ENCODE results near the gene CCSAP.

Gene CCSAP

DNA sequence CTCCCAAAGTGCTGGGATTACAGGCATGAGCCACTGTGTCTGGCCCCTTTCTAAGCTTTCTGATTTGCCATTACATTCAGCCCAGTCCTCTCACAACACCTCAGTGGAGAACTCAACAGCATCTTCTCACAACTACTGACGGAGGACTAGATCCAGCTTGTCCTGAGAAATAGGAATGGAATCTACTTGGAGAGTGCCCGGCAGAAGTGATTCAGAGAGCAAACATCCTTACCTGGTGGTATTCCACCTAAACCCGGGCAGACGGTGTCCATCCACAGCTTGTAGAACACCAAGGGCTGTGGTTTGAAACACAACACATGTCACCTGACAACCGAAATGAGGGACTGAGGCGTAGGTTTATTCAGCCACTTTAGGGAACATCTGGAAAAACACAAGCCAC lies 28.8 kb upstream of the CCSAP start:
- peaks cover 0 to 6% (median under 1%) of the 10 kb centered on the region in 11 experiments; a peak in 6 of 22 replicates for H3K9me3 ChIP-seq (replicated peaks in 1 of 11)
- H3K36me3 ChIP-seq, result no peaks in the 10 kb centered on the region
- H3K27ac ChIP-seq, result no peak overlapping the region
- TF ChIP-seq Cebpa-rat (IDR thresholded peaks at IDR 0.05), result no peak
- H3K4me2 ChIP-seq, result peak overlapping the region in 9 of 11 experiments; percentile 63 to 81 (median 81); a peak in 17 of 22 replicates
- no peaks in the 10 kb centered on the region for H4K20me1 ChIP-seq
- no peak overlapping the region for H3K4me3 ChIP-seq
- H3K4me1 ChIP-seq, result peaks cover 11 to 57% (median 43%) of the 10 kb centered on the region in 10 experiments
- no peak overlapping the region for H3K9ac ChIP-seq
- peaks cover 0 to 11% (median 0%) of the 10 kb centered on the region in 11 experiments; a peak in 1 of 22 replicates for H3K27me3 ChIP-seq

DNA sequence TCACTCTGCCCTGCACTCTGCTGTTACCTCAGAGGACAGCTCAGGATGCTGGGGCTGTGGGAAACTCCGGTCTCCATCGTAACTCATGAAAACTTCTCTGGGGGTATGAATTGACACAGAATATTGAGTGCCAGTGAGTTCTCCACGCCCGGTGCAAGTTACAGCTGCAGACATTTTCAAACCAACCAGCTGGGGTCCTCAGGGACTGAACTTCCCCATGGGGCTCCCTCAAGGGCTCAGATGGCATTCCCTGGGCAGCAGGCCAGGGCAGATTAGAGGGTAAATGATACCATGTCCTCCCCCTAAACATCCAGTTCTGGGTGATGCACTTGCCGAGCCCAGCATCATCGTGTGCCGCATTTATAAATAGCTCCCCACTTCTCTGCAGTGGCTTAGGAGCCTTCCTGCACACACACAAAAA lies 27.8 kb upstream of the CCSAP start:
- no peaks in the 10 kb centered on the region for H4K20me1 ChIP-seq
- H3K9ac ChIP-seq, result peak overlapping the region in 4 of 11 experiments; percentile 5 to 30 (median 20); a peak in 2 of 22 replicates
- H3K4me2 ChIP-seq, result peak overlapping the region; percentile 63 to 81 (median 79)
- H3K27me3 ChIP-seq, result peaks cover 0 to 11% (median 0%) of the 10 kb centered on the region in 11 experiments; a peak in 1 of 22 replicates
- no peak for TF ChIP-seq Cebpa-rat (IDR thresholded peaks at IDR 0.05)
- H3K9me3 ChIP-seq (replicated peaks in 1 of 11), result peaks cover 8 to 16% (median 10%) of the 10 kb centered on the region in 11 experiments
- peaks cover 11 to 57% (median 43%) of the 10 kb centered on the region in 10 experiments for H3K4me1 ChIP-seq
- no peak overlapping the region for H3K27ac ChIP-seq
- peak overlapping the region in 4 of 10 experiments; percentile 14 to 31 (median 26); a peak in 6 of 20 replicates for H3K4me3 ChIP-seq
- H3K36me3 ChIP-seq, result no peaks in the 10 kb centered on the region

DNA sequence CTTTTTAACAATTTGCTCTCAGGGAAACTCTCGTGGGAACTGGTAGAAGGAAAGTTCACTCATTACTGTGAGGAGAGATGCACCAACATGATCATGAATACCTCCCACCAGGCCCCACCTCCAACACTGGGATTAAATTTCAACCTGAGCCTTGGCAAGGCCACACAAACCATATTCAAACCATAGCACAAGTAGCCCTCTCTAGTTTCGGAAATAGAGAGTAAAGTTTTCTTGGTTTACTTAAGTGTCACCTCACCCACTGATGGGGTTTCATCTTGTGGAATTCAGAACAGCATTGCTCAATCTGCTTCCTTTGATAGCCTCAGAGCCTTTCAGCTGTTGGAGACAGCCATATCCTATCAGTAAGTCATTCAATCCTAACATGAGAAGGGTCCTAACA lies 25.5 kb upstream of the CCSAP start:
- H3K4me2 ChIP-seq, result peak overlapping the region in 7 of 11 experiments; percentile 11 to 47 (median 33); a peak in 12 of 22 replicates

DNA sequence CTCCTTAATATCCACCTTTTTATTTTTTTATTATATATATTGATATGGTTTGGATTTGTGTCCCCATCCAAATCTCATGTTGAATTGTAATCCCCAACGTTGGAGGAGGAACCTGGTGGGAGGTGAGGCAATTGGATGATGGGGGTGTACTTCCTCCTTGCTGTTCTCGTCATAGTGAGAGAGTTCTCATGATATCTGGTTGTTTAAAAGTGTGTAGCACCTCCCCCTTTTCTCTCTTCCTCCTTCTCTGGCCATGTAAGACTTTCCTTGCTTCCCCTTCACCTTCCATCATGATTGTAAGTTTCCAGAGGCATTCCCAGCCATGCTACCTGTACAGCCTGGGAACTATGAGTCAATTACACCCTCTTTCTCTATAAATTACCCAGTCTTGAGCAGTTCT lies 22.7 kb upstream of the CCSAP start:
- no peak overlapping the region for H3K27ac ChIP-seq
- peaks cover 0 to 6% (median 0%) of the 10 kb centered on the region in 11 experiments; a peak in 1 of 22 replicates for H3K27me3 ChIP-seq
- peaks cover 4 to 39% (median 26%) of the 10 kb centered on the region in 10 experiments for H3K4me1 ChIP-seq
- H3K9ac ChIP-seq, result no peak overlapping the region
- H3K4me2 ChIP-seq, result no peak overlapping the region
- no peak overlapping the region for H3K4me3 ChIP-seq
- no peaks in the 10 kb centered on the region for H3K36me3 ChIP-seq
- TF ChIP-seq Cebpa-rat (IDR thresholded peaks at IDR 0.05), result no peak
- H4K20me1 ChIP-seq, result no peaks in the 10 kb centered on the region
- H3K9me3 ChIP-seq (replicated peaks in 1 of 11), result peaks cover 11 to 27% (median 19%) of the 10 kb centered on the region in 11 experiments

More for the DNA sequence above, 25.5 kb upstream of the CCSAP start:
- no peak for TF ChIP-seq Cebpa-rat (IDR thresholded peaks at IDR 0.05)
- peaks cover 11 to 27% (median 19%) of the 10 kb centered on the region in 11 experiments for H3K9me3 ChIP-seq (replicated peaks in 1 of 11)
- no peaks in the 10 kb centered on the region for H3K36me3 ChIP-seq
- H4K20me1 ChIP-seq, result no peaks in the 10 kb centered on the region
- H3K4me1 ChIP-seq, result peaks cover 11 to 67% (median 53%) of the 10 kb centered on the region in 10 experiments
- H3K9ac ChIP-seq, result no peak overlapping the region
- peaks cover 0 to 11% (median 0%) of the 10 kb centered on the region in 11 experiments; a peak in 1 of 22 replicates for H3K27me3 ChIP-seq
- H3K27ac ChIP-seq, result no peak overlapping the region
- no peak overlapping the region for H3K4me3 ChIP-seq

DNA sequence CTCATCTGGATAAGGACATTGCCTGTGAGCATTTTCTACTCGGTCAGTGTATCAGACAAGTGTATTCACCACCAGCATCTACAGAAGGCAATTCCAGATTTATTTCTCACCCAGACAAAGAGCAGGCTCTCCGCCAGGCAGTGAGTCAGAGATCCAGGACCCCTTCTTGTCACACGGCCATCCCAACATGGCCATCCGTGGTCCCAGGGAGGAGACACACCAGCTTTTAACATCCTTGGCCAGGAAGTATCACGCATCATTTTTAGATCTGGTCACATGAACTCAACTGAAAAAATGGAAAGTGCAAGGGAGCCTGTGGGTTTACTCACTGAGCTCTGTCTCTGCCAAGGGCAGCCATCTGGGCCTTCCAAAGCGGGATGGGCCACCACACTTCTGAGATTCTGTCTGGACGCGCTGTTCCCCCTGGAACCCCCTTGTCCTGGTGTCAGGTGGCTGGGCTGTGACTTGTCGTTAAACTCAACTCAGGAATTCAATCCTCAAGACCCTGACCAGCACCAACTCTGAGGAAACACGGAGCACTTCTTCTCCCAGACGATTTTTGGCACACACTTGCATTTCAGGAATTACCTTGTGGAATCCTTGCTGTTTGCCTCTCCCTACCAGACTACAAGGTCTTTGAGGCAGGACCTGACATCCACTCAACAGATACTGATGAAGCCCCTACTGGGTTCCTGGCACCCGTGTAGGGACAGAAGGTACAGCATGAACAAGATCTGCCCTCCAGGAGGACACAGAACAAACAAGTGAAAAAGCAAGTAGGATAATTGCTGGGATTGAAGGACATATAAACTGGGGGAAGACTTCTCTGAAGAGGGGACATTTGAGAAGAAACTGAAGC lies 21.6 kb upstream of the CCSAP start:
- Histone ChIP-seq H3K4me1 (peaks cover 0 to 28% (median 18%) of the 10 kb centered on the region in 10 experiments; a peak in 11 of 20 replicates), H3K4me2 (peak overlapping the region in 7 of 11 experiments; percentile 24 to 60 (median 38); a peak in 13 of 22 replicates), H3K27me3 (no peaks in the 10 kb centered on the region), H3K4me3 (no peak overlapping the region), H3K9me3 (replicated peaks in 1 of 11) (peaks cover 11 to 27% (median 19%) of the 10 kb centered on the region in 11 experiments), H3K27ac (no peak overlapping the region), H3K36me3 (no peaks in the 10 kb centered on the region), H3K9ac (no peak overlapping the region), H4K20me1 (no peaks in the 10 kb centered on the region)
- TF ChIP-seq Cebpa-rat (IDR thresholded peaks at IDR 0.05), result no peak

DNA sequence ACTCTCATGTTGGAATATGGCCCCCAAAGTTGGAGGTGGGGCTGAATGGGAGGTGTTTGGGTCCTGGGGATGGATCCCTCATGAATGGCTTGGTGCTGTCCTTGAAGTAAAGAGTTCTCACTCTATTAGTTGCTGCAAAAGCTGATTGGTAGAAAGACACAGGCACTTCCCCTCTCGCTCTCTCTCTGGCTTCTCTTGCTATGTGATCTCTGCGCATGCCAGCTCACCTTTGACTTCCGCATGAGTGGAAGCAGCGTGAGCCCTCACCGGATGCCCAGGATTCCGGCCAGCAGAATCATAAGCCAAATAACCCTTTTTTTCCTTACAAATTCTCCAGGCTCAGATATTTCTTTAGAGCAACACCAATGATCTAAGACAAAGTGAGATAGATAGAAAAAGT lies 20.9 kb upstream of the CCSAP start:
- peaks cover 11 to 27% (median 19%) of the 10 kb centered on the region in 11 experiments for H3K9me3 ChIP-seq (replicated peaks in 1 of 11)
- no peaks in the 10 kb centered on the region for H3K27me3 ChIP-seq
- no peak overlapping the region for H3K9ac ChIP-seq
- no peak overlapping the region for H3K27ac ChIP-seq
- H3K4me2 ChIP-seq, result peak overlapping the region in 2 of 11 experiments; percentile 31 to 37; a peak in 2 of 22 replicates
- H4K20me1 ChIP-seq, result no peaks in the 10 kb centered on the region
- H3K4me3 ChIP-seq, result no peak overlapping the region
- H3K36me3 ChIP-seq, result no peaks in the 10 kb centered on the region
- TF ChIP-seq Cebpa-rat (IDR thresholded peaks at IDR 0.05), result no peak
- peaks cover 0 to 24% (median 16%) of the 10 kb centered on the region in 10 experiments; a peak in 11 of 20 replicates for H3K4me1 ChIP-seq

DNA sequence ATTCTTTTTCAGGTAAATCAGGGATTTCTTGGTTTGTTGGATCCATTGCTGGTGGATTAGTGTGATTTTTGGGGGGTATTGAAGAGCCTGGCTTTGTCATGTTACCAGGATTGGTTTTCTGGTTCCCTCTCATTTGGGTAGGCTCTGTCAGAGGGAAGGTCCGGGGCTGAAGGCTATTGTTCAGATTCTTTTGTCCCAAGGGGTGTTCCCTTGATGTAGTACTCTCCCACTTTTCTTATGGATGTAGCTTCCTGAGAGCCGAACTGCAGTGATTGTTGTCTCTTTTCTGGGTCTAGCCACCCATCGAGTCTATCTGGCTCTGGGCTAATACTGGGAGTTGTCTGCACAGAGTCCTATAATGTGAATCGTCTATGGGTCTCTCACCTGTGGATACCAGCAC lies 17.6 kb upstream of the CCSAP start:
- H3K36me3 ChIP-seq, result no peaks in the 10 kb centered on the region
- H3K27me3 ChIP-seq, result no peaks in the 10 kb centered on the region
- H3K27ac ChIP-seq, result no peak overlapping the region
- H3K4me1 ChIP-seq, result peaks cover 0 to 16% (median 11%) of the 10 kb centered on the region in 10 experiments; a peak in 10 of 20 replicates
- H3K4me3 ChIP-seq, result no peak overlapping the region
- H3K4me2 ChIP-seq, result no peak overlapping the region
- H3K9ac ChIP-seq, result no peak overlapping the region
- H3K9me3 ChIP-seq (replicated peaks in 1 of 11), result peaks cover 6 to 16% (median 11%) of the 10 kb centered on the region in 11 experiments
- no peaks in the 10 kb centered on the region for H4K20me1 ChIP-seq
- no peak for TF ChIP-seq Cebpa-rat (IDR thresholded peaks at IDR 0.05)

DNA sequence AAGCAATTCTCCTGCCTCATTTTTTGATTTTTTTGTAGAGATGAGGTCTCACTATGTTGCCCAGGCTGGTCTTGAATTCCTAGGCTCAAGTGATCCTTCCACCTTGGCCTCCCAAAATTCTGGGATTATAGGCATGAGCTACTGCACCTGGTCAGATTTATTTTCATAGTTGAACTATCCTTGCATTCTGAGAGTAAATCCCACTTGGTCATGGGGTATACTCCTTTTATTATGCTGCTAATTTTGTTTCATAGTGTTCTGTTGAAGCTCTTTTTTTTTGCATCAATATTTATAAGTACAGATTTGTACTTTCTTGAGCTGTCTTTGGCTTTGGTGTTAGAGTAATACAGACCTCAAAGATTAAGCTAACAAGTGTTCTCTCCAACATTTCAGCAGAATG lies 12.8 kb upstream of the CCSAP start:
- no peak for TF ChIP-seq Cebpa-rat (IDR thresholded peaks at IDR 0.05)
- no peaks in the 10 kb centered on the region for H3K36me3 ChIP-seq
- no peak overlapping the region for H3K27ac ChIP-seq
- H3K9me3 ChIP-seq (replicated peaks in 1 of 11), result peaks cover 17 to 27% (median 24%) of the 10 kb centered on the region in 11 experiments
- H3K4me3 ChIP-seq, result no peak overlapping the region
- H4K20me1 ChIP-seq, result no peaks in the 10 kb centered on the region
- no peaks in the 10 kb centered on the region for H3K4me1 ChIP-seq
- no peak overlapping the region for H3K9ac ChIP-seq
- no peak overlapping the region for H3K4me2 ChIP-seq
- H3K27me3 ChIP-seq, result no peaks in the 10 kb centered on the region

DNA sequence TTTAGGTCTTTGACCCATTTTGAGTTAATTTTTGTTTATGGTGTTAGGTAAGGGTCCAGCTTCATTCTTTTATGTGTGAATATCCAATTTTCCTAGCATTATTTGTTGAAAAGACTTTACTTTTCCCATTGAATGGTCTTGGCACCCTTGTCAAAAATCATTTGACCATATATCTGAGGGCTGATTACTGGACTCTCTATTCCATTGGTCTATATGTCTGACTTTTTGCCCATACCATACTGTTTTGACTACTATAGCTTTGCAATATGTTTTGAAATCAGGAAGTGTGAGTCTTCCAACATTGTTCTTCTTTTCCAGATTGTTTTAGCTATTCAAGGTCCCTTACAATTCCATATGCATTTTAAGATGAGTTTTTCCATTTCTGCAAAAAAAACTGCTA lies 11.4 kb upstream of the CCSAP start:
- H3K4me3 ChIP-seq, result no peak overlapping the region
- no peaks in the 10 kb centered on the region for H3K4me1 ChIP-seq
- H3K9ac ChIP-seq, result no peak overlapping the region
- no peak for TF ChIP-seq Cebpa-rat (IDR thresholded peaks at IDR 0.05)
- H4K20me1 ChIP-seq, result no peaks in the 10 kb centered on the region
- peaks cover 17 to 27% (median 24%) of the 10 kb centered on the region in 11 experiments for H3K9me3 ChIP-seq (replicated peaks in 1 of 11)
- H3K4me2 ChIP-seq, result no peak overlapping the region
- no peaks in the 10 kb centered on the region for H3K27me3 ChIP-seq
- no peaks in the 10 kb centered on the region for H3K36me3 ChIP-seq
- H3K27ac ChIP-seq, result no peak overlapping the region

Measured in BLaER1 treated with 17β-estradiol and CSF1 and Interleukin-3, amounts not matched to agents 10 nM and 100 nM (cell line).